HG02571 (cell line): ENCODE data around the gene BPI.
"Not testable (repeated sequence)": the region's sequence is repeated elsewhere in the genome, so short reads cannot be mapped to it uniquely, and the experiment has no call there.

Source experiments
- ATAC-seq: cut with Tn5 transposase; IDR thresholded peaks from one replicate; pipeline ENCODE4 v1.9.1; 2021; ENCODE audit warnings: mild to moderate bottlenecking, moderate library complexity; ENCODE audit not compliant: unreplicated experiment

BPI gene

GRCh38 chr20:38355161-38356012, 51.4 kb downstream of the BPI start:
- ATAC-seq = no peak

- no peak for ATAC-seq
These were observed 53.8 kb downstream of the BPI start for GRCh38 chr20:38357653-38358207.

GRCh38 chr20:38358556-38358955, 54.6 kb downstream of the BPI start:
- no peak for ATAC-seq

GRCh38 chr20:38363004-38363747, 59.2 kb downstream of the BPI start:
- no peak for ATAC-seq

GRCh38 chr20:38369389-38369788, 65.4 kb downstream of the BPI start:
- ATAC-seq = no peak

- ATAC-seq = no peak
These were observed 68.8 kb downstream of the BPI start for GRCh38 chr20:38372806-38373205.

- ATAC-seq = no peak
These were observed 69.4 kb downstream of the BPI start for GRCh38 chr20:38373231-38373867.

- no peak for ATAC-seq
These were observed 69.9 kb downstream of the BPI start for GRCh38 chr20:38373898-38374297.

- no peak for ATAC-seq
These were observed 73.2 kb downstream of the BPI start for GRCh38 chr20:38377039-38377685.

- not testable (repeated sequence) for ATAC-seq
These were observed 73.9 kb downstream of the BPI start for GRCh38 chr20:38377838-38378237.

GRCh38 chr20:38383147-38383546, 79.2 kb downstream of the BPI start:
- ATAC-seq = no peak

GRCh38 chr20:38386004-38386403, 82.0 kb downstream of the BPI start:
- no peak for ATAC-seq

GRCh38 chr20:38386851-38387250, 82.9 kb downstream of the BPI start:
- ATAC-seq = no peak
